A673 (cell line): ENCODE measurements around the gene CFD. TPM values are rescaled to one million over a fixed set of nuclear protein-coding genes. Genes with fewer than 3 reads are reported as not detected.

Experiments
- BruUV-seq: library from RNA; stranded (reverse); fragments of 400-500 nt; replicated peaks from 2 replicates; lab custom pipeline; 2021; lab: Mats Ljungman, UMichigan
- CTCF ChIA-PET: fragments of 300-600 bp; sonication (Branson Sonifier 250); formaldehyde crosslinking; loops from one replicate; lab custom pipeline; 2022; ENCODE audit warnings: antibody characterized with exemption; lab: Charles Lee
- POLR2A ChIA-PET: fragments of 300-600 bp; sonication (Branson Sonifier 250); formaldehyde crosslinking; loops from one replicate; lab custom pipeline; 2022; ENCODE audit warnings: antibody characterized with exemption; ENCODE audit not compliant: low non-redundant PET; lab: Charles Lee
- DNase-seq: peaks from one replicate; pipeline ENCODE4 v3.0.0-alpha.2; 2015; ENCODE audit warnings: low spot score
- H3K27ac ChIP-seq: fragments of 200-600 bp; sonication (generic); 2 replicates; pipeline ENCODE4 v1.5.1; 2016; ENCODE audit warnings: mixed run types, low read depth, mild to moderate bottlenecking, mixed read lengths, antibody characterized with exemption, low read length; ENCODE audit not compliant: poor library complexity, severe bottlenecking
- H3K27me3 ChIP-seq: fragments of 200-600 bp; sonication (generic); replicated peaks from 2 replicates; pipeline ENCODE4 v1.6.1; 2017; ENCODE audit warnings: mixed run types, low read depth, mild to moderate bottlenecking, mixed read lengths, antibody characterized with exemption, low read length; ENCODE audit not compliant: insufficient read depth, poor library complexity
- H3K36me3 ChIP-seq: fragments of 200-600 bp; sonication (generic); 2 replicates; pipeline ENCODE4 v1.6.1; 2016; ENCODE audit warnings: mixed run types, mild to moderate bottlenecking, mixed read lengths, antibody characterized with exemption, low read length; ENCODE audit not compliant: insufficient read depth, poor library complexity, severe bottlenecking
- H3K4me1 ChIP-seq: fragments of 200-600 bp; sonication (generic); 2 replicates; pipeline ENCODE4 v1.6.1; 2017; ENCODE audit warnings: mixed run types, mild to moderate bottlenecking, mixed read lengths, antibody characterized with exemption, low read length; ENCODE audit not compliant: insufficient read depth, poor library complexity, severe bottlenecking
- H3K4me3 ChIP-seq: fragments of 200-600 bp; sonication (generic); 2 replicates; pipeline ENCODE4 v1.5.1; 2016; ENCODE audit warnings: low read depth, mixed run types, mild to moderate bottlenecking, mixed read lengths, low read length; ENCODE audit not compliant: poor library complexity, severe bottlenecking
- H3K9me3 ChIP-seq: fragments of 200-600 bp; sonication (generic); 2 replicates; pipeline ENCODE4 v1.6.1; 2016; ENCODE audit warnings: mixed run types, low read depth, mild to moderate bottlenecking, mixed read lengths, antibody characterized with exemption, low read length; ENCODE audit not compliant: poor library complexity, severe bottlenecking
- EZH2 ChIP-seq: fragments of 200-600 bp; sonication (generic); IDR thresholded peaks from 2 replicates; pipeline ENCODE4 v1.6.1; 2017; ENCODE audit warnings: borderline replicate concordance, low read depth, mild to moderate bottlenecking, mixed read lengths, antibody characterized with exemption, low read length; ENCODE audit not compliant: poor library complexity, severe bottlenecking
- intact Hi-C: fragments of 100-400 bp; cut with micrococcal nuclease; formaldehyde crosslinking; loops from one replicate; pipeline ENCODE4 v1.10.0; 2022; ENCODE audit not compliant: unreplicated experiment
- total RNA-seq: library from RNA; stranded (reverse); gene quantifications from 2 replicates; pipeline ENCODE4 v1.2.3, GENCODE V29; 2021
- TF ChIP-seq, protein P1 (sequence below): fragments of 300-800, 200-600 bp; sonication (generic); conservative IDR thresholded peaks from 2 replicates; pipeline ENCODE4 v1.5.1; 2017; ENCODE audit warnings: low read depth, mild to moderate bottlenecking, antibody characterized with exemption, low read length, moderate library complexity, mixed read lengths

Gene CFD
- total RNA-seq, 1 experiment from 2014 or later, result 1.1 TPM

DNA sequence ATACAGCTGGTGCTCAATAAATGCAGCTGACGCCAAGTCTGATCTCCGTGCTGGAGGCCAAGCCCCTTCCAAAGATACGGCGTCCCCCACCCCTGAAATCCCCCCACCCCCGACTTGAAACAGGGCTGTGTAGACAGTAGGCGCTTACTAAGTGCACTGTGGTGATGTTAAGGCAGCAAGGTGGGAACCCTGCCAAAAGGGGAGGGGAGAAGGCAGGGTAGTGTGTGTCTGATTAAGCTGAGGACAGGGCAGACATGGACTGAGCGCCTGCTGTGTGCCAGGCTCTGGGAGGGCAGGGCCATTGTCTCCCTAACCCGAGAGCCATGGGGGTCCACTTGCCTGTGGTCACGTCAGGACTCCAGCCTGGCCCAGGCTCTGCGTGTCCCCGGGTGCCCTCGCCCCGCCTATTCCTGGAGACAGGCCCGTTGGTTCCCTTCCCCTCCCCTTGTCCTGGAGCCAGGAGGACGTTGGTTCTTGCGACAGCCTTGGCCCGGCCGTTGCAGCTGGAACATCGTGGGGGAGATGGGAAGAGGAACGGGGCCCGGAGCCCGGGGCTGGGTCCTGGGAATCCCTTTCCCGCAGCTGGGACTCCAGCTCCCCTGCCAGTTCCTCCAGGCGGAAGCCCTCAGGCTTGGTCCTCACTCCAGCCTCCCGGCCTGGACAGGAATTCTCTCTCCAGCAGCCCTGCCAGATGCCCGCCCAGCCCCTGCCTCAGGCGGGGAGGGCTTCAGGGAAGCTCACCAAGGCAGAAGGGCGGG lies 9.1 kb upstream of the CFD start:
- intact Hi-C loops, result no loop called here
- Histone ChIP-seq H3K4me3 (no peak overlapping the region), H3K27me3 (no peaks in the 10 kb centered on the region), H3K9me3 (no peaks in the 10 kb centered on the region), H3K36me3 (no peaks in the 10 kb centered on the region), H3K4me1 (no peaks in the 10 kb centered on the region), H3K27ac (no peak overlapping the region)
- no peak for TF ChIP-seq EZH2
- TF ChIP-seq, protein P1, sequence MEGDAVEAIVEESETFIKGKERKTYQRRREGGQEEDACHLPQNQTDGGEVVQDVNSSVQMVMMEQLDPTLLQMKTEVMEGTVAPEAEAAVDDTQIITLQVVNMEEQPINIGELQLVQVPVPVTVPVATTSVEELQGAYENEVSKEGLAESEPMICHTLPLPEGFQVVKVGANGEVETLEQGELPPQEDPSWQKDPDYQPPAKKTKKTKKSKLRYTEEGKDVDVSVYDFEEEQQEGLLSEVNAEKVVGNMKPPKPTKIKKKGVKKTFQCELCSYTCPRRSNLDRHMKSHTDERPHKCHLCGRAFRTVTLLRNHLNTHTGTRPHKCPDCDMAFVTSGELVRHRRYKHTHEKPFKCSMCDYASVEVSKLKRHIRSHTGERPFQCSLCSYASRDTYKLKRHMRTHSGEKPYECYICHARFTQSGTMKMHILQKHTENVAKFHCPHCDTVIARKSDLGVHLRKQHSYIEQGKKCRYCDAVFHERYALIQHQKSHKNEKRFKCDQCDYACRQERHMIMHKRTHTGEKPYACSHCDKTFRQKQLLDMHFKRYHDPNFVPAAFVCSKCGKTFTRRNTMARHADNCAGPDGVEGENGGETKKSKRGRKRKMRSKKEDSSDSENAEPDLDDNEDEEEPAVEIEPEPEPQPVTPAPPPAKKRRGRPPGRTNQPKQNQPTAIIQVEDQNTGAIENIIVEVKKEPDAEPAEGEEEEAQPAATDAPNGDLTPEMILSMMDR, result no peak
- peak; percentile 68 for DNase-seq
- no TSS peak for BruUV-seq
- CTCF ChIA-PET, result no interaction called here
- POLR2A ChIA-PET, result no interaction called here

DNA sequence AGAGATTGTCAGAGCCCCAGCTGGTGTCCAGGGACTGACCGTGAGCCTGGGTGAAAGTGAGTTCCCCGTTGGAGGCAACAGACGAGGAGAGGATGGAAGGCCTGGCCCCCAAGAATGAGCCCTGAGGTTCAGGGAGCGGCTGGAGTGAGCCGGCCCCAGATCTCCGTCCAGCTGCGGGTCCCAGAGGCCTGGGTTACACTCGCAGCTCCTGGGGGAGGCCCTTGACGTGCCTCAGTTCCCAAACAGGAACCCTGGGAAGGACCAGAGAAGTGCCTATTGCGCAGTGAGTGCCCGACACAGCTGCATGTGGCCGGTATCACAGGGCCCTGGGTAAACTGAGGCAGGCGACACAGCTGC lies 8.5 kb upstream of the CFD start:
- Histone ChIP-seq H3K4me3 (no peak overlapping the region), H3K27ac (no peak overlapping the region), H3K4me1 (no peaks in the 10 kb centered on the region), H3K27me3 (no peaks in the 10 kb centered on the region), H3K9me3 (no peaks in the 10 kb centered on the region), H3K36me3 (no peaks in the 10 kb centered on the region)
- no peak for DNase-seq
- POLR2A ChIA-PET, result no interaction called here
- intact Hi-C loops, result no loop called here
- no TSS peak for BruUV-seq
- CTCF ChIA-PET, result no interaction called here
- no peak for TF ChIP-seq EZH2
- TF ChIP-seq, protein P1, result no peak

DNA sequence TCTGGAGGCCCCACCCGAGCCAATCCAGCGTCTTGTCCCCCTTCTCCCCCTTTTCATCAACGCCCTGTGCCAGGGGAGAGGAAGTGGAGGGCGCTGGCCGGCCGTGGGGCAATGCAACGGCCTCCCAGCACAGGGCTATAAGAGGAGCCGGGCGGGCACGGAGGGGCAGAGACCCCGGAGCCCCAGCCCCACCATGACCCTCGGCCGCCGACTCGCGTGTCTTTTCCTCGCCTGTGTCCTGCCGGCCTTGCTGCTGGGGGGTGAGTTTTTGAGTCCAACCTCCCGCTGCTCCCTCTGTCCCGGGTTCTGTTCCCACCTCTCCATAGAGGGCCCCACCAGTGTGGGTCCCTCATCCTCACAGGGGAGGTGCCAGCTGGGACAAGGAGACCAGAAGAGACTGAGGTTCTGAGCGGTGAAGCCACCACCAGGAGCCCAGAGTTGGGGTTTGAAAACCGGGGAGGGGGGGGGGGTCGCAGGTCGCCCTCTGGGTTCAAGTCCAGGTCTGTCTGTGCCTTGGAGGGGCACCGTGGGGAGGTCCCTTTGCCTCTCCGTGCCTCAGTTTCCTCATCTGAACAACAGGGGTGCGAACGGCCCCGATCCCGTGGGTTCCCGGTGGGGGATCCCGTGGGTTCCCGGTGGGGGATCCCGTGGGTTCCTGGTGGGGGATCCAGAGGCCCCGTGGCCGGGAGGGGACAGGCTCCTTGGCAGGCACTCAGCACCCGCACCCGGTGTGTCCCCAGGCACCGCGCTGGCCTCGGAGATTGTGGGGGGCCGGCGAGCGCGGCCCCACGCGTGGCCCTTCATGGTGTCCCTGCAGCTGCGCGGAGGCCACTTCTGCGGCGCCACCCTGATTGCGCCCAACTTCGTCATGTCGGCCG lies 7.1 kb upstream of the CFD start, which contains the start of gene ELANE:
TSS of gene ELANE (plus strand) at position 168 of the 878 bp plus-strand sequence. CDS start at position 194, 26 bp downstream.
- H3K27ac ChIP-seq, result no peak within 1 kb of the TSS
- H3K36me3 ChIP-seq, result no peaks in the 10 kb centered on the region
- CTCF ChIA-PET, result no interaction called here
- no peaks in the 10 kb centered on the region for H3K4me1 ChIP-seq
- DNase-seq, result no peak
- H3K4me3 ChIP-seq, result no peak within 1 kb of the TSS
- no peaks in the 10 kb centered on the region for H3K9me3 ChIP-seq
- TF ChIP-seq EZH2, result no peak
- TF ChIP-seq, protein P1, result no peak
- H3K27me3 ChIP-seq, result no peaks in the 10 kb centered on the region
- POLR2A ChIA-PET, result no interaction called here
- BruUV-seq, result no TSS peak
- intact Hi-C loops, result no loop called here
